HG03521 (cell line): Measurements from ENCODE around the gene SNED1.
"Not testable (repeated sequence)": the region's sequence is repeated elsewhere in the genome, so short reads cannot be mapped to it uniquely, and the experiment has no call there.

Experiments
- ATAC-seq: cut with Tn5 transposase; IDR thresholded peaks from one replicate; pipeline ENCODE4 v1.9.1; 2021; ENCODE audit warnings: mild to moderate bottlenecking, moderate library complexity; ENCODE audit not compliant: unreplicated experiment

The SNED1 gene

DNA sequence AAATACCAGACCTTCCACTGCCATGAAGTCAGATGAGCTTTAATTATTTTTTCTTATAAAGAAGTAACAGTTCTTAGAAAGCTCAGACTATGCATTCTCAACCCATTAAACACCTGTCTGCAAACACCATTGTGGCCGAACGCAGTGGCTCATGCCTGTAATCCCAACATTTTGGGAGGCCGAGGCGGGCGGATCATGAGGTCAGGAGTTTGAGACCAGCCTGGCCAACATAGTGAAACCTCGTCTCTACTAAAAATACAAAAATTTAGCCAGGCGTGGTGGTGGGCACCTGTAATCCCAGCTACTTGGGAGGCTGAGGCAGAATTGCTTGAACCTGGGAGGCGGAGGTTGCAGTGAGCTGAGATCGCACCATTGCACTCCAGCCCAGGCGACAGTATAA, 106.2 kb downstream of the SNED1 start:
- not testable (repeated sequence) for ATAC-seq

GRCh38 chr2:241105641-241106040, 107.2 kb downstream of the SNED1 start:
- no peak for ATAC-seq

- no peak for ATAC-seq
These were observed 108.8 kb downstream of the SNED1 start for GRCh38 chr2:241107031-241107783.

DNA sequence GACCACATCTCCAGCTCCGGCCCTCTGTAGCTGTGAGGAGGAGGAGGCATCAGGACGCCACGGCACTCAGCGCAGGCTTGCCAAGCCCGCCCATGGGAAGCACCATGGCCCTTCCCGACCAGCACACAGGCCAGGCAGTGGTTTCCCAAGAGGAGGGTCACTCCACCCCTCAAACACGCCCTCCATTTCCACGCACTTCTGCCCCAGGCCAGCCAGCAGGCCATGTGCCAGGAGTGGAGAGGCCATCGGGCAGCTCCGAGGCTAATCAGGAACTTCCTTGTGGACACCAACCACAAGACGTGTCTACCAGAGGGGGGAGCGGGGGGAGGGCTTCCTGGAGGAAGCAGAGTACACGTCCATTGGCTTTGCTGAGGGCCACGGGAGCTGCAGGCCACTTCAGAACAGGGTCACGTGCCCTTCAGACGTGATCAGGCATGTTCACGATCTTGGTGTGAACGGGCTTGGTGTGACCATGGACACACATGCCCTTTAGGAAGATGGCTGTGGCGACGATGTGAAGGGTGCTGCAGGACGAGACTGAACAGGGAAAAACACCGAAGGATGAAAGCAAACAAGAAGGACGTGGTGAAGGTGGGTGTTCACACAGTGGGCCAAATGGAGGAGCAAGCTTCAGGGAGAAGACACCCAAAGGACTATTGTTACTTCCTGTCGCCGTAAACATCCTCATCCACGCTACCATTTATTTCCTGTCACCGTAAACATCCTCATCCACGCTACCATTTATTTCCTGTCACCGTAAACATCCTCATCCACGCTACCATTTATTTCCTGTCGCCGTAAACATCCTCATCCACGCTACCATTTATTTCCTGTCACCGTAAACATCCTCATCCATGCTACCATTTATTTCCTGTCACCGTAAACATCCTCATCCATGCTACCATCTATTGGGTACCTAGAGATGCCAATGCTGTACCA, 110.1 kb downstream of the SNED1 start:
- no peak for ATAC-seq

- no peak for ATAC-seq
These were observed 111.0 kb downstream of the SNED1 start for GRCh38 chr2:241109210-241110088.

DNA sequence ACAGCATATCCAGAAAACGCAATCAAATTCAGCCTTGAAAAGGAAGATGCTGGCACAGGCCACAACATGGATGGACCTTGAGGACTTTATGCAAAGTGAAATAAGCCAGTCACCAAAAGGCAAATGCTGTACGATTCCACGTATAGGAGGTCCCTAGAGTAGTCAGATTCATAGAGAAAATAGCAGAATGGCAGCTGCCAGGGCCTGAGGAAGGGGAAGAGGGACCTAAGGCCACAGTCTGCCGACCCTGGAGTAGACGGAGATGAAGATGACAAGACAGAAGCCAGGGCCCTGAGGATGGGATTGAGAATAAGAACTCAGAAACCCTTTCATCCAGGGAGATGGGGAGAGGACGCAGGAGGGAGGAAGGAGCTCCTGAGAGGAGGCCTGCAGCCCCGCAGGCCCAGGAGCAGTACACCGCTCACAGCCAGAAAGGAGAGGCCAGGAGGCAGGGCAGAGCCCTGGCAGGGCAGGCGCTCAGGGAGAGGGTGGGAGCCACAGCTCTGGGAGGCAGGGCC, 111.7 kb downstream of the SNED1 start:
- no peak for ATAC-seq

- ATAC-seq: no peak
These were observed 112.4 kb downstream of the SNED1 start for GRCh38 chr2:241110607-241111439.

DNA sequence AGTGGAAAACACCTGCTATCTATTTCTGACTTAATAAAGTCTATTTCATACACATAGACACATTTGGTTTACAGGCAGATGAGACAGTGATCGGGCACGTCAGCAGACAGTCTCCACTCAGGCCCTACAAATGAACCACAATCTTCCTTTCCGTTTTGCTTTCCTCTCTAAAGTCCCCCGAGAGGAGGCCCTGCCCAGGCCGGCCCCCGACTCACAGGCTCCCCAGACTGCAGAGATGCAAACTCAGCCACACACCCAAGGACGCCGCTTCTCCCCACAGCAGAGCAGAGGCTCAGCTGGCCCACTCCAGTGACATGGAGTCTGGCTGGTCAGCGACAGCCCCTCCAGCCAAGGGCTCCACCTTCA, 113.0 kb downstream of the SNED1 start:
- no peak for ATAC-seq

DNA sequence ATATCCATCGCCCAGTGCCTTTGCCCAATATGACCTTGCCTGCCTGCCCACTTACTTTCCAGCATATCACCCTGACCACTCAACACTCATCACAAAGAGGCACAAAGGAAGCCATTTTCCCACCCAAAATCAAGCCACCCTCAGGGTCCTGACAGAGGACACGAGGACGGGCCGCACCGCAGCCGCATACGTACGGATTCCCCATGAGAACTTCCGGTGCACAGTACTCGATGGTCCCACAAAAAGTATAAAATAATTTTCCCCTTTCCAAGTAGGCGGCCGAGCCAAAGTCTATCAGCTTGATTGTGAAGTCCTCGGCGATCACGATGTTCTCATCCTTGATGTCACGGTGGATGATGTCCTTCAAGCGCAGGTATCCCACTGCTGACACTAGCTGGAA, 113.6 kb downstream of the SNED1 start:
- no peak for ATAC-seq

DNA sequence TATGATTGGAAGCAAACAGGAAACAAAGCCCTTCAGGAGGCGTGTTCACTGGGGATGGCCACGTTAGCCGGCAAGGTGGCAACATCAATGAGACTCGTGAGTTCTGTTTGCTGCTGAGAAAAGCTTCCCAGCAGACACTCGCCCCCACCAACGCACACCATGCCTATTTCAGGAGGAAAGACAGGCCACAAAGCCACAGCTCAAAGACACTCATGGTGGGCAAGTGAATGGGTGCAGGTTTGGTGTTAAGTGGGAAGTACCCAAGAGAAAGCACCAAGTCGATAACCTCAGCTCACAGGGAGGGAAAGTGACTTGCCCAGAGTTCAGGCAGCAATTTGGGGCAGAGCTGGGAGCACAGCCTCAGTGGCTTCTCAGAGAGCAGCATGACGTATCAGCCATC, 114.2 kb downstream of the SNED1 start:
- ATAC-seq: no peak

DNA sequence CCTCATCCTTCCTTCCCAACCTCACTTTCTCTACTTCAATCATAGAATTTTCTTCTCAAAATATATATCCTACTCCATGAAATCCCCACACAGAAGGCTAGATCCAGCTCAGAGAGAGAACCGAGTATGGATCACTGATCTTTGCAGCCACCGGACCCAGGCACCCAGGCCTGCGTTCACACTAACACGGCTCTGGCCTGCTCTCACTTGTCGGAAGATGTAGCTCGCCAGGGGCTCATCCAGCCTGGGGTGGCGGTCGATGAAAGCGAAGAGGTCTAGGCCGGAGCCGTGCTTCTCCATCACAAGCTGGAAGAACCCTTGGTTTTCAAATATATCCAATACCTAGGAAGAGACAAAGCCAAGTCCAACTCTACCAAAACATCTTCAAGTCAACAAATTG, 116.4 kb downstream of the SNED1 start:
- no peak for ATAC-seq

DNA sequence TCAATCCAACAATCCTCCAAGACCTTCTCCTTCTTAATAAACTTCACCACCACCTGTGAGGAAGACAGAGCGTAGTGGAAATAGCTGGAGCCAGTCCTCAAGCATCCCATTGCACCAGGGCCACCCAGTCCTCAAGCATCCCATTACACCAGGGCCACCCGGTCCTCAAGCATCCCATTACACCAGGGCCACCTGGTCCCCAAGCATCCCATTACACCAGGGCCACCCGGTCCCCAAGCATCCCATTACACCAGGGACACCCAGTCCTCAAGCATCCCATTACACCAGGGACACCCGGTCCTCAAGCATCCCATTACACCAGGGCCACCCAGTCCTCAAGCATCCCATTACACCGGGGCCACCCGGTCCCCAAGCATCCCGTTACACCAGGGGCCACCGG, 116.9 kb downstream of the SNED1 start:
- no peak for ATAC-seq

DNA sequence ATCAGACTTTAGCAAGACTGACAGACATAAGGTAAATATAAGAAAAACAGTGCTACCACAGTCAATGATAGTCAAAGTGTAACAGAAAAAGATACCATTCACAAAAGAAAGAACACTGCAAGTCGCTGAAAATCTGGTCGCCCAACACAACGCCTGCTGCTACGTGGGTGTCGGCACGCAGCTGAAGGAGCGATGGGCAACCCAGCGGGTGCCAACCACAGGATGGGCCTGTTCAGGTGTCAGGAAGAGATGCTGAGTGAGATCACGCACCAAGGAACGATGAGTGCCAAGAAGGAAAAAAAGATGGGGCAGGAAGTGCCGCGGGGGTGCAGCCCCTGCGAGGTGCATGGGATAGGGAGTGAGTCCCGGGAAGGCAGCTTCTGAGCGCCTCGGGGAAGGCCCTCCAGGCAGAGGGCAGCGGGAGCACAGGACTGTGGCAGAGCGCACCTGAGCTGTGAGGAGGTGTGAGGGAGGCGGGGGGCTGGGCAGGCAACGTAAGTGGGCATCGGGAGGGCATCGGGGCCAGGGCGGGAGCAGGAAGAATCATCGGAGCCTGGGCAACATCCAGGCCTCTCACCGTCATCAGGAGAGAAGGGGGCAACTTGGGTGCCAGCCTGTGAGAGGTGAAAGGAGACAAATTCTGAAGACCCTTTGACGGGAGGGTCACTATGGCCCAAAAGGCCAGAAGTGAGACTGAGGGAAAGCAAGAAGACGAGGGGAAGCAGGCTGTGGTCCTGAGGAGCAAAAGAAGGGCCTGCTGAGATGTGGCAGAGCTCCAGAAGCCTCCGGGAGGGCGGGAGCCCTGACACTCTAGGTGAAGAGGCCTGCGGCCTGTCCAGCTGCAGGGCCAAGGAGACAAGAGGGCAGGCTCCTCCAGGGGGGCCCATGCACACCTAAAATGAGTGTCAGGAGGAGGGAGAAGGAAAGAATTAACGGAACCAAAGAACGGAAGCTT, 118.5 kb downstream of the SNED1 start:
- no peak for ATAC-seq

- ATAC-seq: no peak
These were observed 120.5 kb downstream of the SNED1 start for GRCh38 chr2:241118737-241119505.

GRCh38 chr2:241120440-241120839, 122.0 kb downstream of the SNED1 start:
- ATAC-seq: no peak

DNA sequence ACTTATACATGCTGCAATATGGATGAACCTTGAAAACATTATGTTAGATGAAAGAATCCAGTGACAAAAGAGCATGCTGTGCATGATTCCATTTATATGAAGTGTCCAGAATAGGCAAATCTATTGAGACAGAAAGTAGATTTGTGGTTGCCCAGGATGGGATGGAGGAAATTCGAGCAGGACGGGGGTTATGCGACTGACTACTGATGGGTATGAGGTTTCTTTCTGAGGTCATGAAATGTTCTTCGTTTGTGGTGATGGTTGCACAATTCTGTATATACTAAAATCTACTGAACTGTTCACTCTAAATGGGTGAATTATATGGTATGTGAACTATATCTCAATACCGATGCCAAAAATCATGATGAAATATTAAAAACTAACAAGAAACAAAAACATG, 122.6 kb downstream of the SNED1 start:
- no peak for ATAC-seq

DNA sequence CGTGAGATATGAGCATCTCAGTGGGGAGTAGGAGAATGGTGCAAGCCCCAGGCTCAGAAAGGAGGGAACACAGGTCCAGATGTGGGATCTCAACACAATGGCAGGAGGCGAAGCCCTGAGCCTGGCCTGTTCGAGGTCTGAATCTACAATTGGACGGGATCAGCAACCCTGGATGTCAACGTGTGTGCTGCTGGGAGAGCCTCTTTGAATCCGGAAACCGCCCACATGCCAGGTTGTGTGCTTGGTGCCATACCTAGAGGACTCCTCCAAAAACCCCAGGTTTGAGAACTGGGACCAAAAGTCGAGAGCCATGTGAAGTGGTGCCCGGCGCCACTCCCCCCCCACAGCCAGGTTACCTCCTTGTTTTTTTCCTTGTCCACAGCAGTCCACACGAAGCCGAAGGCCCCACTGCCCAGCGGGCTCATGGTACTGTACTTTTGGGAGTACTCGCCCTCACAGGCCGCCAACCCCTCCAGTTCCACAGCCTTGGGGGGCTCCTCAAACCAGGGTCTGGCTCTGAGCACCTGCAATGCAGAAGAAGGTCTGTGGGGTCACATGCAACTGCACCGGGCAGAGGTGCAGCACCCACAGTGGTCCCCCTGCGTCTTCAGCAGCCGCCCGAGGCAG, 124.1 kb downstream of the SNED1 start:
- no peak for ATAC-seq
